Glomerular visceral epithelial cell (primary cell): Measurements from ENCODE around the gene SLC50A1.

Experiments used
- DNase-seq: peaks from one replicate; pipeline ENCODE4 v3.0.0-alpha.2; 2016; ENCODE audit errors: extremely low spot score

The SLC50A1 gene

GRCh38 chr1:155184351-155184811 is 48.7 kb downstream of the SLC50A1 start:
- no peak for DNase-seq

GRCh38 chr1:155184835-155185782 is 49.5 kb downstream of the SLC50A1 start:
- DNase-seq = no peak

- no peak for DNase-seq
Observed at GRCh38 chr1:155185783-155186066, 50.1 kb downstream of the SLC50A1 start.

- DNase-seq = no peak
Observed at GRCh38 chr1:155186067-155186793, 50.6 kb downstream of the SLC50A1 start.

GRCh38 chr1:155186794-155187455 is 51.3 kb downstream of the SLC50A1 start:
- DNase-seq = no peak

GRCh38 chr1:155187456-155187891 is 51.8 kb downstream of the SLC50A1 start:
- DNase-seq = no peak

- no peak for DNase-seq
Observed at GRCh38 chr1:155188268-155188667, 52.6 kb downstream of the SLC50A1 start.
